GM18520 (cell line): Measurements from ENCODE around the gene TOMM20.
"Not testable (repeated sequence)": the region's sequence is repeated elsewhere in the genome, so short reads cannot be mapped to it uniquely, and the experiment has no call there.

Experiments
- ATAC-seq: cut with Tn5 transposase; IDR thresholded peaks from one replicate; pipeline ENCODE4 v1.9.1; 2021; ENCODE audit not compliant: unreplicated experiment

TOMM20 gene

GRCh38 chr1:235128456-235129328 lies at the start of gene TOMM20:
TSS of gene TOMM20 (minus strand) at chr1:235128837. CDS start at chr1:235128715, 122 bp downstream.
- ATAC-seq, result peak; percentile 89

GRCh38 chr1:235176486-235176885 lies 47.8 kb upstream of the TOMM20 start:
- no peak for ATAC-seq

- ATAC-seq, result no peak
These were observed 41.3 kb upstream of the TOMM20 start for GRCh38 chr1:235169986-235170385.

- ATAC-seq, result no peak
These were observed 39.7 kb upstream of the TOMM20 start for GRCh38 chr1:235168375-235168774.

GRCh38 chr1:235161685-235162327 lies 33.2 kb upstream of the TOMM20 start:
- no peak for ATAC-seq

GRCh38 chr1:235160957-235161684 lies 32.5 kb upstream of the TOMM20 start, which contains the start of gene RBM34:
TSS of gene RBM34 (minus strand) at chr1:235161250. CDS start at chr1:235161226, 24 bp downstream.
- peak; percentile 82 for ATAC-seq

- no peak for ATAC-seq
These were observed 31.8 kb upstream of the TOMM20 start for GRCh38 chr1:235160383-235160956.

- ATAC-seq, result not testable (repeated sequence)
These were observed 31.3 kb upstream of the TOMM20 start for GRCh38 chr1:235159930-235160329.

GRCh38 chr1:235159284-235159683 lies 30.6 kb upstream of the TOMM20 start:
- ATAC-seq, result not testable (repeated sequence)

GRCh38 chr1:235158680-235159079 lies 30.0 kb upstream of the TOMM20 start:
- ATAC-seq, result no peak

- no peak for ATAC-seq
These were observed 28.5 kb upstream of the TOMM20 start for GRCh38 chr1:235157150-235157549.

GRCh38 chr1:235156740-235157139 lies 28.1 kb upstream of the TOMM20 start:
- ATAC-seq, result no peak

GRCh38 chr1:235156265-235156664 lies 27.6 kb upstream of the TOMM20 start:
- ATAC-seq, result no peak

- no peak for ATAC-seq
These were observed 23.6 kb upstream of the TOMM20 start for GRCh38 chr1:235152235-235152634.

GRCh38 chr1:235151033-235151432 lies 22.4 kb upstream of the TOMM20 start:
- no peak for ATAC-seq

- ATAC-seq, result no peak
These were observed 21.2 kb upstream of the TOMM20 start for GRCh38 chr1:235149824-235150223.

GRCh38 chr1:235147269-235147668 lies 18.6 kb upstream of the TOMM20 start:
- ATAC-seq, result no peak

GRCh38 chr1:235145639-235146038 lies 17.0 kb upstream of the TOMM20 start:
- ATAC-seq, result no peak

GRCh38 chr1:235142991-235143390 lies 14.4 kb upstream of the TOMM20 start:
- ATAC-seq, result no peak

GRCh38 chr1:235139315-235139714 lies 10.7 kb upstream of the TOMM20 start:
- ATAC-seq, result no peak

GRCh38 chr1:235138821-235139220 lies 10.2 kb upstream of the TOMM20 start:
- no peak for ATAC-seq
